Astrocyte (in vitro differentiated cells and primary cell): ENCODE results near the gene PRLHR.

ENCODE experiments used
- CTCF ChIP-seq: IDR thresholded peaks from 2 replicates; pipeline ENCODE4 v1.5.1; 2011; ENCODE audit warnings: low read depth, mild to moderate bottlenecking, inconsistent platforms, low read length, moderate library complexity; ENCODE audit not compliant: insufficient read depth
- EZH2 ChIP-seq: IDR thresholded peaks from 2 replicates; pipeline ENCODE4 v1.6.1; 2012; ENCODE audit warnings: mild to moderate bottlenecking, low read length, inconsistent platforms; ENCODE audit not compliant: insufficient read depth

- no peak for TF ChIP-seq CTCF
- TF ChIP-seq EZH2 = no peak
These were observed 11.1 kb downstream of the PRLHR start for GRCh38 chr10:118584181-118584954.
